ENCODE data around the gene PTPRB.

DNA sequence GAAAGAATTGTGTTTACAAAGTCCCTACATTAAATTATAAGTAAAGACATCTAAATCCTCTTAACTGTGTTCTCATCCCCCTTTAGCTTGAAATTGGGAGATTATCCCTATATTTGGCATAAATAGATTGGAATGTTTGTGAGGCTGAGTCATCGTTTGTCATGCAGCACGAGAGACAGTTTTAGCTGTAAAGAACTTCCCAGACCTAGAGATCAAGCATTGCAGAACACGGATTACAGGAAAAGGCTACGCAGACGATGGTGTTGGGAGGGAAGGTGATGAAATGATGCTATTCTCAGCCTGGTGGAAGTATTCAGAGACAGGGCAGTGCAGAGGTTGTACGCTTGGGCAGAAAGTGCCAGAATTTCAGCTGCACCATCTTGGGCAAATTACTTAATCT lies 93.8 kb downstream of the PTPRB start:
- TF ChIP-seq, protein P1, sequence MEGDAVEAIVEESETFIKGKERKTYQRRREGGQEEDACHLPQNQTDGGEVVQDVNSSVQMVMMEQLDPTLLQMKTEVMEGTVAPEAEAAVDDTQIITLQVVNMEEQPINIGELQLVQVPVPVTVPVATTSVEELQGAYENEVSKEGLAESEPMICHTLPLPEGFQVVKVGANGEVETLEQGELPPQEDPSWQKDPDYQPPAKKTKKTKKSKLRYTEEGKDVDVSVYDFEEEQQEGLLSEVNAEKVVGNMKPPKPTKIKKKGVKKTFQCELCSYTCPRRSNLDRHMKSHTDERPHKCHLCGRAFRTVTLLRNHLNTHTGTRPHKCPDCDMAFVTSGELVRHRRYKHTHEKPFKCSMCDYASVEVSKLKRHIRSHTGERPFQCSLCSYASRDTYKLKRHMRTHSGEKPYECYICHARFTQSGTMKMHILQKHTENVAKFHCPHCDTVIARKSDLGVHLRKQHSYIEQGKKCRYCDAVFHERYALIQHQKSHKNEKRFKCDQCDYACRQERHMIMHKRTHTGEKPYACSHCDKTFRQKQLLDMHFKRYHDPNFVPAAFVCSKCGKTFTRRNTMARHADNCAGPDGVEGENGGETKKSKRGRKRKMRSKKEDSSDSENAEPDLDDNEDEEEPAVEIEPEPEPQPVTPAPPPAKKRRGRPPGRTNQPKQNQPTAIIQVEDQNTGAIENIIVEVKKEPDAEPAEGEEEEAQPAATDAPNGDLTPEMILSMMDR (conservative IDR thresholded peaks at IDR 0.05 in 1 of 2, IDR thresholded peaks at IDR 0.05 in 1 of 2; ENCODE audit: extremely low read depth in 1 of 2, insufficient read depth in 1 of 2, low read depth in 1 of 2, low read length in 2 of 2) = no peak
- no peak for TF ChIP-seq EZH2 (IDR thresholded peaks at IDR 0.05; ENCODE audit: borderline replicate concordance, low read length)

Data from mammary epithelial cell (primary cell).